IPS-15b (cell line): ENCODE data around the gene ADAMTS12.
A peak's percentile ranks its signal among the peaks of the same experiment; 100 is the strongest.

Experiments
- H3K27me3 ChIP-seq: one replicate; pipeline ENCODE4 v1.6.1; 2013; ENCODE audit warnings: low read length; ENCODE audit not compliant: control insufficient read depth, insufficient read depth
- H3K36me3 ChIP-seq: one replicate; pipeline ENCODE4 v1.6.1; 2013; ENCODE audit warnings: low read length; ENCODE audit not compliant: control insufficient read depth, insufficient read depth
- H3K4me1 ChIP-seq: one replicate; pipeline ENCODE4 v1.6.1; 2013; ENCODE audit warnings: mild to moderate bottlenecking, low read length; ENCODE audit not compliant: control insufficient read depth, insufficient read depth
- H3K4me3 ChIP-seq: one replicate; pipeline ENCODE4 v1.5.1; 2013; ENCODE audit warnings: low read depth, low read length
- H3K9ac ChIP-seq: one replicate; pipeline ENCODE4 v1.6.1; 2013; ENCODE audit warnings: low read depth, mild to moderate bottlenecking, low read length
- H3K9me3 ChIP-seq: one replicate; pipeline ENCODE4 v1.6.1; 2013; ENCODE audit warnings: mild to moderate bottlenecking, low read length; ENCODE audit not compliant: control insufficient read depth, insufficient read depth

The ADAMTS12 gene, protein sequence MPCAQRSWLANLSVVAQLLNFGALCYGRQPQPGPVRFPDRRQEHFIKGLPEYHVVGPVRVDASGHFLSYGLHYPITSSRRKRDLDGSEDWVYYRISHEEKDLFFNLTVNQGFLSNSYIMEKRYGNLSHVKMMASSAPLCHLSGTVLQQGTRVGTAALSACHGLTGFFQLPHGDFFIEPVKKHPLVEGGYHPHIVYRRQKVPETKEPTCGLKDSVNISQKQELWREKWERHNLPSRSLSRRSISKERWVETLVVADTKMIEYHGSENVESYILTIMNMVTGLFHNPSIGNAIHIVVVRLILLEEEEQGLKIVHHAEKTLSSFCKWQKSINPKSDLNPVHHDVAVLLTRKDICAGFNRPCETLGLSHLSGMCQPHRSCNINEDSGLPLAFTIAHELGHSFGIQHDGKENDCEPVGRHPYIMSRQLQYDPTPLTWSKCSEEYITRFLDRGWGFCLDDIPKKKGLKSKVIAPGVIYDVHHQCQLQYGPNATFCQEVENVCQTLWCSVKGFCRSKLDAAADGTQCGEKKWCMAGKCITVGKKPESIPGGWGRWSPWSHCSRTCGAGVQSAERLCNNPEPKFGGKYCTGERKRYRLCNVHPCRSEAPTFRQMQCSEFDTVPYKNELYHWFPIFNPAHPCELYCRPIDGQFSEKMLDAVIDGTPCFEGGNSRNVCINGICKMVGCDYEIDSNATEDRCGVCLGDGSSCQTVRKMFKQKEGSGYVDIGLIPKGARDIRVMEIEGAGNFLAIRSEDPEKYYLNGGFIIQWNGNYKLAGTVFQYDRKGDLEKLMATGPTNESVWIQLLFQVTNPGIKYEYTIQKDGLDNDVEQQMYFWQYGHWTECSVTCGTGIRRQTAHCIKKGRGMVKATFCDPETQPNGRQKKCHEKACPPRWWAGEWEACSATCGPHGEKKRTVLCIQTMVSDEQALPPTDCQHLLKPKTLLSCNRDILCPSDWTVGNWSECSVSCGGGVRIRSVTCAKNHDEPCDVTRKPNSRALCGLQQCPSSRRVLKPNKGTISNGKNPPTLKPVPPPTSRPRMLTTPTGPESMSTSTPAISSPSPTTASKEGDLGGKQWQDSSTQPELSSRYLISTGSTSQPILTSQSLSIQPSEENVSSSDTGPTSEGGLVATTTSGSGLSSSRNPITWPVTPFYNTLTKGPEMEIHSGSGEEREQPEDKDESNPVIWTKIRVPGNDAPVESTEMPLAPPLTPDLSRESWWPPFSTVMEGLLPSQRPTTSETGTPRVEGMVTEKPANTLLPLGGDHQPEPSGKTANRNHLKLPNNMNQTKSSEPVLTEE (N-terminal part only)

DNA sequence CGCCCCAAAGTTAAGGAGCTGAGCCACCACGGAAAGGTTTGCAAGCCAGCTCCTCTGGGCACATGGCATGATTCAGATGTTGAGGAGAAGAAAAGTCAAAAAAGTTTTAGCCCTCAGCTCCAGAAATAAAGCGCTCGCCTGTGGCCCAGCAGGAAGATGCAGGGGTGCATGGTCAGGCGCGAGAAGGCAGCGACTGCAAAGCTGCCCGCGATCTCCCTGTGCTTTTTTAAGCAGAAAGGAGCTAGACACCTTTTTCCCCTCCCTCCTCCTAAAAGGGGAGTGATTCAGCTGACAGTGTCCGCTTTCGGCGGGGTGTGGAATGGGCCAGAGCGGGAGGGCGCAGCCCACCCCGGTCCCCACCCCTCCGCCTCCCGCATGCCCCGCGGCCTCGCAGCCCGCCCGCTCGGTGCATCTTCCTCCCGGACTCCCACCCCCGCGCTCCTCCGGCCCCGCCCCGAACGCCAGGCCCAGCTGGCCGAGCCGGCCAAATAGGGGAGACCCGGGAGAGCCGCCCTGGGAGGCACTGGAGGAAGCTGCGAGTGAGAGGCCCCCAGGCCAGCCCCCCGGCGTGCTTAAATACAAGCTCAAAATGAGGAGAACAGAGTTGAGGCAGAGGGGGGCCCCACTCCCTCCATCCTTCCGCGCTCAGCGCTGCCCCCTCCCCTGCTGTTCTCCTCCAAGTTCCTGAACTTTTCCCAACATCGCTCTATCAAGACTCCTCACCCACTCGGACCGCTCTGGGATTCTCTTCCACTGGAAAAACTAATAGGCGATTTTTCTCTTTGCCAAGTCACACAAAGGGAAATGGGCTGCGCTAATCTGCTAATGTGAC is at the start of gene ADAMTS12:
TSS of gene ADAMTS12 (minus strand) at position 203 of the 832 bp plus-strand sequence. CDS start at position 69, 134 bp downstream.
- Histone ChIP-seq H3K4me1 (peaks cover 20% of the 10 kb centered on the region), H3K9ac (peak within 1 kb of the TSS; percentile 28), H3K9me3 (no peaks in the 10 kb centered on the region), H3K36me3 (no peaks in the 10 kb centered on the region), H3K27me3 (peaks cover 11% of the 10 kb centered on the region), H3K4me3 (peak within 1 kb of the TSS; percentile 70)

DNA sequence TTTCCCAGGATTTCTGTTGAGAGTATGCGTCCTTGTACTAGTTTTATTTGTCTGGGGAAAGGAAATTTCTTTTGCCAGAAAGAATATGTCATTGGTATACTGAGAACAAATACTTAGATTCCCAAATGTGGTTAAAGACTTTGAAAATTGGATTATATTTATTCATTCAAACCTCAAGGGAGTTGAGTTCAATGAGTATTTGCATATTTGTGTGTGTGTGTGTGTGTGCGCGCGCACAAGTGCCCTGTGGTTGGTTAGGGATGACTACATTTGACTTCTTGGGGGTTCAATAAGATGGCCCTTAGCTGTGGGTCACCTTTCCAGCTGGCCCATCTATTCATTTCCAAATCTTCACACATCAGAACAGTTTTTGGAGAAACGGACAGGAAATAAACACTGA is 49.3 kb upstream of the ADAMTS12 start:
- Histone ChIP-seq H3K9me3 (no peaks in the 10 kb centered on the region), H3K36me3 (no peaks in the 10 kb centered on the region), H3K9ac (no peak overlapping the region), H3K4me1 (no peaks in the 10 kb centered on the region), H3K27me3 (peaks cover 17% of the 10 kb centered on the region), H3K4me3 (no peak overlapping the region)

DNA sequence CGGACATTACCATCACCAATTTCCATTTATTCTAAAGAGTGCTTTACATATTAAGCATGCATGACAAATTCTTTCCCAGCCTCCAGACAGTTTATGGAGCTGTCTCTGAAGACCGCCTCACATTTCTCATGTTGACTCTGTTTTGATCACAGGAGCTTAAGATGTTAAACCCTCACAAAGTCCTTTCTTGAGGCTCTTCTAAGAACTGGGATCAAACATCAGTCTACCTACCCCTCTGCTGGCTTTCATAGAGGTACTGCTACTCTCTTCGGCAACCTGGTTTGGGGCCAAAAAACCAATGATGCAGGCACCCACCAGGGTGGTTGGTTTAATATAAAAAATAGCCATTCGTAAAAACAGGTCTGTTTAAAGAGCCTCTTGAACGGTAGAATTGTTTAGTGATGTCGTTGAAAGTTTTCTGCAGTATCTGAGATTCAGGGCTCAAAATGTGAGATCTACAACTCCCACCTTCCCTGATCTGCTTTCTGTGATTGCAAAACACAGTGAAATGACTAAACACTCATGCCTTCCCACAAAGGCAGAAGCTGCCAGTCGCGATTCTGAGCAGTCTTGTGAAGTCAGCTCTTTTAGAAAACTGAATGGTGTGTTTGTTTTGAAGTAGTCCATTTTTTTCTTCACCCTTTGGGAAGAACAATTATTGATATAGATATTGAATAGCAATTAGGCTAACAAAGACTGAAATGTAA is 47.9 kb upstream of the ADAMTS12 start:
- no peak overlapping the region for H3K9ac ChIP-seq
- peaks cover 24% of the 10 kb centered on the region for H3K27me3 ChIP-seq
- no peaks in the 10 kb centered on the region for H3K36me3 ChIP-seq
- no peak overlapping the region for H3K4me3 ChIP-seq
- H3K4me1 ChIP-seq: no peaks in the 10 kb centered on the region
- H3K9me3 ChIP-seq: no peaks in the 10 kb centered on the region

DNA sequence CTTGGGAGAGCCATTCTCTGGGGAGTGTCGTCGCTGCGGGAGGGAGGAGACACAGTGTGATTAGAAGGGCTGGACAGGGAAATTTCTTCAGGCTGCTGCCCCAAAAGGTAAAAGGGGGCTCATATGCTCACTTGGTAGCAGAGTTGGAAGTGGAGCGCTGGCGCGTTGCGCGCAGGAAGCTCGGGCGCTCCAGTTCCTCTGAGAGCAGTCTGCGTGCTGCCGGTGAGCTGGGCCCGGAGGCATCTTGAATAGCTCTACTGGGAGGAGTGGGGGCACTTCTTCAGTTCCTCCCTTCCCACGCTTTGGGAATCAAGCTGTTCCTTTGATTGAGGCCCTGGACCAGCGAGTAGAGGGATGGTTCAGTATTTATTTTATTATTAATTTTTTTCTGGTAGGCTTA is 47.1 kb upstream of the ADAMTS12 start:
- peaks cover 24% of the 10 kb centered on the region for H3K27me3 ChIP-seq
- no peaks in the 10 kb centered on the region for H3K36me3 ChIP-seq
- no peaks in the 10 kb centered on the region for H3K4me1 ChIP-seq
- H3K9ac ChIP-seq: no peak overlapping the region
- H3K9me3 ChIP-seq: no peaks in the 10 kb centered on the region
- H3K4me3 ChIP-seq: no peak overlapping the region

DNA sequence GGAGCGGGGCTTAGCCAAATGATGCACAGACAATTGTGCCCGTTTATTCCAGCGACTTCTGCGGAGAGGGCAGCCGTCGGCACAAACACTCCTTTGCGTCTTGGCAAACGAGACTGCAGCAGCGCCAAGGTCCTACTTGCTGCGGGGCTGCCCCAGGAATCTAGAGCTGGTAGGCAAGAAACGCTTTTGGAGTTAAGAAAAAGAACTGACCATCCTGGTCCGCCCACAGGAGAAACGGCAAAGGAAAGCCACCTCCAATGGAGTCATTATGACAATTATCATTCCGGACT is 46.7 kb upstream of the ADAMTS12 start:
- Histone ChIP-seq H3K27me3 (peaks cover 24% of the 10 kb centered on the region), H3K4me3 (no peak overlapping the region), H3K4me1 (no peaks in the 10 kb centered on the region), H3K9me3 (no peaks in the 10 kb centered on the region), H3K9ac (no peak overlapping the region), H3K36me3 (no peaks in the 10 kb centered on the region)

DNA sequence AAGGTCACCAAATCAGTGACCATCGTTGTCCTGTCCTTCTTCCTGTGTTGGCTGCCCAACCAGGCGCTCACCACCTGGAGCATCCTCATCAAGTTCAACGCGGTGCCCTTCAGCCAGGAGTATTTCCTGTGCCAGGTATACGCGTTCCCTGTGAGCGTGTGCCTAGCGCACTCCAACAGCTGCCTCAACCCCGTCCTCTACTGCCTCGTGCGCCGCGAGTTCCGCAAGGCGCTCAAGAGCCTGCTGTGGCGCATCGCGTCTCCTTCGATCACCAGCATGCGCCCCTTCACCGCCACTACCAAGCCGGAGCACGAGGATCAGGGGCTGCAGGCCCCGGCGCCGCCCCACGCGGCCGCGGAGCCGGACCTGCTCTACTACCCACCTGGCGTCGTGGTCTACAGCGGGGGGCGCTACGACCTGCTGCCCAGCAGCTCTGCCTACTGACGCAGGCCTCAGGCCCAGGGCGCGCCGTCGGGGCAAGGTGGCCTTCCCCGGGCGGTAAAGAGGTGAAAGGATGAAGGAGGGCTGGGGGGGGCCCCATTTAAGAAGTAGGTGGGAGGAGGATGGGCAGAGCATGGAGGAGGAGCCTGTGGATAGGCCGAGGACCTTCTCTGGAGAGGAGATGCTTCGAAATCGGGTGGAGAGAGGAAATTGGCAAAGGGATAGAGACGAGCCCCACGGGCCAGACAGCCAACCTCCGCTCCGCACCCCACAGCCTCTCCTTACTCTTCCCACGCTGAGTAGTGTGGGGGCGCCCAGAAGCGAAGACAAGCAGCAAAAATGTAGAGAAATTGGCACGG is 46.1 kb upstream of the ADAMTS12 start:
- peaks cover 24% of the 10 kb centered on the region for H3K27me3 ChIP-seq
- H3K9ac ChIP-seq: no peak overlapping the region
- H3K9me3 ChIP-seq: no peaks in the 10 kb centered on the region
- H3K4me1 ChIP-seq: no peaks in the 10 kb centered on the region
- H3K36me3 ChIP-seq: no peaks in the 10 kb centered on the region
- H3K4me3 ChIP-seq: no peak overlapping the region

DNA sequence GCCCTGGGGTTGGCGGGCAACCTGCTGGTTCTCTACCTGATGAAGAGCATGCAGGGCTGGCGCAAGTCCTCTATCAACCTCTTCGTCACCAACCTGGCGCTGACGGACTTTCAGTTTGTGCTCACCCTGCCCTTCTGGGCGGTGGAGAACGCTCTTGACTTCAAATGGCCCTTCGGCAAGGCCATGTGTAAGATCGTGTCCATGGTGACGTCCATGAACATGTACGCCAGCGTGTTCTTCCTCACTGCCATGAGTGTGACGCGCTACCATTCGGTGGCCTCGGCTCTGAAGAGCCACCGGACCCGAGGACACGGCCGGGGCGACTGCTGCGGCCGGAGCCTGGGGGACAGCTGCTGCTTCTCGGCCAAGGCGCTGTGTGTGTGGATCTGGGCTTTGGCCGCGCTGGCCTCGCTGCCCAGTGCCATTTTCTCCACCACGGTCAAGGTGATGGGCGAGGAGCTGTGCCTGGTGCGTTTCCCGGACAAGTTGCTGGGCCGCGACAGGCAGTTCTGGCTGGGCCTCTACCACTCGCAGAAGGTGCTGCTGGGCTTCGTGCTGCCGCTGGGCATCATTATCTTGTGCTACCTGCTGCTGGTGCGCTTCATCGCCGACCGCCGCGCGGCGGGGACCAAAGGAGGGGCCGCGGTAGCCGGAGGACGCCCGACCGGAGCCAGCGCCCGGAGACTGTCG is 45.4 kb upstream of the ADAMTS12 start:
- Histone ChIP-seq H3K4me3 (no peak overlapping the region), H3K4me1 (no peaks in the 10 kb centered on the region), H3K9ac (no peak overlapping the region), H3K9me3 (no peaks in the 10 kb centered on the region), H3K36me3 (no peaks in the 10 kb centered on the region), H3K27me3 (peaks cover 24% of the 10 kb centered on the region)

DNA sequence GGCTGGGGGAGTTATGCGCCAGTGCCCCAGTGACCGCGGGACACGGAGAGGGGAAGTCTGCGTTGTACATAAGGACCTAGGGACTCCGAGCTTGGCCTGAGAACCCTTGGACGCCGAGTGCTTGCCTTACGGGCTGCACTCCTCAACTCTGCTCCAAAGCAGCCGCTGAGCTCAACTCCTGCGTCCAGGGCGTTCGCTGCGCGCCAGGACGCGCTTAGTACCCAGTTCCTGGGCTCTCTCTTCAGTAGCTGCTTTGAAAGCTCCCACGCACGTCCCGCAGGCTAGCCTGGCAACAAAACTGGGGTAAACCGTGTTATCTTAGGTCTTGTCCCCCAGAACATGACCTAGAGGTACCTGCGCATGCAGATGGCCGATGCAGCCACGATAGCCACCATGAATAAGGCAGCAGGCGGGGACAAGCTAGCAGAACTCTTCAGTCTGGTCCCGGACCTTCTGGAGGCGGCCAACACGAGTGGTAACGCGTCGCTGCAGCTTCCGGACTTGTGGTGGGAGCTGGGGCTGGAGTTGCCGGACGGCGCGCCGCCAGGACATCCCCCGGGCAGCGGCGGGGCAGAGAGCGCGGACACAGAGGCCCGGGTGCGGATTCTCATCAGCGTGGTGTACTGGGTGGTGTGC is 44.7 kb upstream of the ADAMTS12 start, which contains the start of gene RXFP3:
TSS of gene RXFP3 (plus strand) at position 6 of the 636 bp plus-strand sequence. CDS start at position 361, 355 bp downstream.
- Histone ChIP-seq H3K4me3 (peak within 1 kb of the TSS; percentile 81), H3K27me3 (peaks cover 24% of the 10 kb centered on the region), H3K4me1 (peaks cover 4% of the 10 kb centered on the region), H3K9ac (no peak within 1 kb of the TSS), H3K9me3 (no peaks in the 10 kb centered on the region), H3K36me3 (no peaks in the 10 kb centered on the region)

DNA sequence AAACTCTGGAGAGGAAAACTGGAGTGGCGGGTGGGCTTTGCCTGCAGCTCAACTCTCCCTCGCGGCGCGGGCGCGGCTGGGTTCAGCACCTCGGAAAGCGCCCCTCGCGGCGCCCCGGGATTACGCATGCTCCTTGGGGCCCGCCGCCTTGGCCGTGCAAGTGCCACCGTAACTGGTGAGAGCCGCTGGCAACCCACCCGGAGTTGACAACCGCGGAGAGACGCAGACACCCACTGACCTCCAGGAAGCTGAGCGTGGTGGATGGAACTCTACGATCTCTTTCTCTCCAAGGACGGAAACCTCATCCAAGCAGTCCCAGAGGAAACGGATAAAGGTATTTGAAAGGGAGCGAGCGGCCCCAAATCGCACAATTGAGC is 44.2 kb upstream of the ADAMTS12 start:
- H3K36me3 ChIP-seq: no peaks in the 10 kb centered on the region
- H3K27me3 ChIP-seq: peaks cover 24% of the 10 kb centered on the region
- no peak overlapping the region for H3K9ac ChIP-seq
- H3K4me1 ChIP-seq: peaks cover 5% of the 10 kb centered on the region
- H3K9me3 ChIP-seq: no peaks in the 10 kb centered on the region
- peak overlapping the region; percentile 81 for H3K4me3 ChIP-seq
